ENCODE results near the gene FSTL1.

FSTL1 gene

GRCh38 chr3:120450600-120451271 is at the start of gene FSTL1:
FSTL1 (minus strand) TSS chr3:120450992; CDS start chr3:120450746, 246 bp downstream.
- no peaks in the 10 kb centered on the region for H3K9me3 ChIP-seq (ENCODE audit: control insufficient read depth in 2 of 2, low read length in 2 of 2)
- H3K27ac ChIP-seq (ENCODE audit: low read depth in 2 of 2, low read length in 2 of 2), result peak within 1 kb of the TSS; percentile 72 to 83
- no peaks in the 10 kb centered on the region for H3K36me3 ChIP-seq (ENCODE audit: control insufficient read depth in 2 of 2, insufficient read depth in 2 of 2, low read length in 2 of 2)
- peaks cover 2 to 3% of the 10 kb centered on the region in 2 donors for H3K4me1 ChIP-seq (ENCODE audit: control insufficient read depth in 2 of 2, insufficient read depth in 2 of 2, low read length in 2 of 2)
- peaks cover 7 to 8% of the 10 kb centered on the region in 2 donors for H3K27me3 ChIP-seq (ENCODE audit: control insufficient read depth in 2 of 2, insufficient read depth in 2 of 2, low read length in 2 of 2)
- peak within 1 kb of the TSS; percentile 66 to 72 for H3K4me3 ChIP-seq (ENCODE audit: low read length in 2 of 2)
- peak within 1 kb of the TSS; percentile 61 to 77 for H3K9ac ChIP-seq (ENCODE audit: low read depth in 1 of 2, low read length in 2 of 2)

- no peaks in the 10 kb centered on the region for H3K4me1 ChIP-seq (ENCODE audit: control insufficient read depth in 2 of 2, insufficient read depth in 2 of 2, low read length in 2 of 2)
- H3K27me3 ChIP-seq (ENCODE audit: control insufficient read depth in 2 of 2, insufficient read depth in 2 of 2, low read length in 2 of 2), result no peaks in the 10 kb centered on the region
- H3K27ac ChIP-seq (ENCODE audit: low read depth in 2 of 2, low read length in 2 of 2), result no peak overlapping the region
- no peak overlapping the region for H3K9ac ChIP-seq (ENCODE audit: low read depth in 1 of 2, low read length in 2 of 2)
- no peaks in the 10 kb centered on the region for H3K36me3 ChIP-seq (ENCODE audit: control insufficient read depth in 2 of 2, insufficient read depth in 2 of 2, low read length in 2 of 2)
- no peaks in the 10 kb centered on the region for H3K9me3 ChIP-seq (ENCODE audit: control insufficient read depth in 2 of 2, low read length in 2 of 2)
- no peak overlapping the region for H3K4me3 ChIP-seq (ENCODE audit: low read length in 2 of 2)
These were observed 48.0 kb upstream of the FSTL1 start for GRCh38 chr3:120498556-120499346.

GRCh38 chr3:120497818-120498217 is 47.0 kb upstream of the FSTL1 start:
- Histone ChIP-seq H3K27ac (ENCODE audit: low read depth in 2 of 2, low read length in 2 of 2) (peak overlapping the region in 1 of 2 donors; percentile 22), H3K4me1 (ENCODE audit: control insufficient read depth in 2 of 2, insufficient read depth in 2 of 2, low read length in 2 of 2) (no peaks in the 10 kb centered on the region), H3K27me3 (ENCODE audit: control insufficient read depth in 2 of 2, insufficient read depth in 2 of 2, low read length in 2 of 2) (no peaks in the 10 kb centered on the region), H3K9me3 (ENCODE audit: control insufficient read depth in 2 of 2, low read length in 2 of 2) (no peaks in the 10 kb centered on the region), H3K36me3 (ENCODE audit: control insufficient read depth in 2 of 2, insufficient read depth in 2 of 2, low read length in 2 of 2) (no peaks in the 10 kb centered on the region), H3K9ac (ENCODE audit: low read depth in 1 of 2, low read length in 2 of 2) (no peak overlapping the region), H3K4me3 (ENCODE audit: low read length in 2 of 2) (no peak overlapping the region)

GRCh38 chr3:120497336-120497735 is 46.5 kb upstream of the FSTL1 start:
- Histone ChIP-seq H3K36me3 (ENCODE audit: control insufficient read depth in 2 of 2, insufficient read depth in 2 of 2, low read length in 2 of 2) (no peaks in the 10 kb centered on the region), H3K9me3 (ENCODE audit: control insufficient read depth in 2 of 2, low read length in 2 of 2) (no peaks in the 10 kb centered on the region), H3K27ac (ENCODE audit: low read depth in 2 of 2, low read length in 2 of 2) (peak overlapping the region; percentile 18 to 22), H3K27me3 (ENCODE audit: control insufficient read depth in 2 of 2, insufficient read depth in 2 of 2, low read length in 2 of 2) (no peaks in the 10 kb centered on the region), H3K9ac (ENCODE audit: low read depth in 1 of 2, low read length in 2 of 2) (no peak overlapping the region), H3K4me1 (ENCODE audit: control insufficient read depth in 2 of 2, insufficient read depth in 2 of 2, low read length in 2 of 2) (no peaks in the 10 kb centered on the region), H3K4me3 (ENCODE audit: low read length in 2 of 2) (no peak overlapping the region)

- H3K4me3 ChIP-seq (ENCODE audit: low read length in 2 of 2), result no peak overlapping the region
- no peaks in the 10 kb centered on the region for H3K9me3 ChIP-seq (ENCODE audit: control insufficient read depth in 2 of 2, low read length in 2 of 2)
- H3K9ac ChIP-seq (ENCODE audit: low read depth in 1 of 2, low read length in 2 of 2), result no peak overlapping the region
- no peaks in the 10 kb centered on the region for H3K4me1 ChIP-seq (ENCODE audit: control insufficient read depth in 2 of 2, insufficient read depth in 2 of 2, low read length in 2 of 2)
- no peaks in the 10 kb centered on the region for H3K36me3 ChIP-seq (ENCODE audit: control insufficient read depth in 2 of 2, insufficient read depth in 2 of 2, low read length in 2 of 2)
- no peak overlapping the region for H3K27ac ChIP-seq (ENCODE audit: low read depth in 2 of 2, low read length in 2 of 2)
- H3K27me3 ChIP-seq (ENCODE audit: control insufficient read depth in 2 of 2, insufficient read depth in 2 of 2, low read length in 2 of 2), result no peaks in the 10 kb centered on the region
These were observed 45.6 kb upstream of the FSTL1 start for GRCh38 chr3:120496278-120497002.

GRCh38 chr3:120495809-120496208 is 45.0 kb upstream of the FSTL1 start:
- no peaks in the 10 kb centered on the region for H3K4me1 ChIP-seq (ENCODE audit: control insufficient read depth in 2 of 2, insufficient read depth in 2 of 2, low read length in 2 of 2)
- H3K27me3 ChIP-seq (ENCODE audit: control insufficient read depth in 2 of 2, insufficient read depth in 2 of 2, low read length in 2 of 2), result no peaks in the 10 kb centered on the region
- no peaks in the 10 kb centered on the region for H3K9me3 ChIP-seq (ENCODE audit: control insufficient read depth in 2 of 2, low read length in 2 of 2)
- no peak overlapping the region for H3K4me3 ChIP-seq (ENCODE audit: low read length in 2 of 2)
- no peak overlapping the region for H3K9ac ChIP-seq (ENCODE audit: low read depth in 1 of 2, low read length in 2 of 2)
- no peaks in the 10 kb centered on the region for H3K36me3 ChIP-seq (ENCODE audit: control insufficient read depth in 2 of 2, insufficient read depth in 2 of 2, low read length in 2 of 2)
- no peak overlapping the region for H3K27ac ChIP-seq (ENCODE audit: low read depth in 2 of 2, low read length in 2 of 2)

GRCh38 chr3:120492103-120492502 is 41.3 kb upstream of the FSTL1 start:
- H3K27ac ChIP-seq (ENCODE audit: low read depth in 2 of 2, low read length in 2 of 2), result no peak overlapping the region
- H3K9me3 ChIP-seq (ENCODE audit: control insufficient read depth in 2 of 2, low read length in 2 of 2), result no peaks in the 10 kb centered on the region
- H3K27me3 ChIP-seq (ENCODE audit: control insufficient read depth in 2 of 2, insufficient read depth in 2 of 2, low read length in 2 of 2), result no peaks in the 10 kb centered on the region
- H3K36me3 ChIP-seq (ENCODE audit: control insufficient read depth in 2 of 2, insufficient read depth in 2 of 2, low read length in 2 of 2), result no peaks in the 10 kb centered on the region
- no peaks in the 10 kb centered on the region for H3K4me1 ChIP-seq (ENCODE audit: control insufficient read depth in 2 of 2, insufficient read depth in 2 of 2, low read length in 2 of 2)
- H3K4me3 ChIP-seq (ENCODE audit: low read length in 2 of 2), result no peak overlapping the region
- no peak overlapping the region for H3K9ac ChIP-seq (ENCODE audit: low read depth in 1 of 2, low read length in 2 of 2)

- Histone ChIP-seq H3K27me3 (ENCODE audit: control insufficient read depth in 2 of 2, insufficient read depth in 2 of 2, low read length in 2 of 2) (no peaks in the 10 kb centered on the region), H3K4me3 (ENCODE audit: low read length in 2 of 2) (no peak overlapping the region), H3K36me3 (ENCODE audit: control insufficient read depth in 2 of 2, insufficient read depth in 2 of 2, low read length in 2 of 2) (no peaks in the 10 kb centered on the region), H3K4me1 (ENCODE audit: control insufficient read depth in 2 of 2, insufficient read depth in 2 of 2, low read length in 2 of 2) (no peaks in the 10 kb centered on the region), H3K27ac (ENCODE audit: low read depth in 2 of 2, low read length in 2 of 2) (no peak overlapping the region), H3K9me3 (ENCODE audit: control insufficient read depth in 2 of 2, low read length in 2 of 2) (no peaks in the 10 kb centered on the region), H3K9ac (ENCODE audit: low read depth in 1 of 2, low read length in 2 of 2) (no peak overlapping the region)
These were observed 38.6 kb upstream of the FSTL1 start for GRCh38 chr3:120489421-120489820.

GRCh38 chr3:120488296-120488695 is 37.5 kb upstream of the FSTL1 start:
- no peaks in the 10 kb centered on the region for H3K9me3 ChIP-seq (ENCODE audit: control insufficient read depth in 2 of 2, low read length in 2 of 2)
- H3K27ac ChIP-seq (ENCODE audit: low read depth in 2 of 2, low read length in 2 of 2), result no peak overlapping the region

GRCh38 chr3:120487191-120487650 is 36.4 kb upstream of the FSTL1 start:
- H3K4me3 ChIP-seq (ENCODE audit: low read length in 2 of 2), result no peak overlapping the region
- no peaks in the 10 kb centered on the region for H3K27me3 ChIP-seq (ENCODE audit: control insufficient read depth in 2 of 2, insufficient read depth in 2 of 2, low read length in 2 of 2)
- H3K9ac ChIP-seq (ENCODE audit: low read depth in 1 of 2, low read length in 2 of 2), result no peak overlapping the region
- H3K36me3 ChIP-seq (ENCODE audit: control insufficient read depth in 2 of 2, insufficient read depth in 2 of 2, low read length in 2 of 2), result no peaks in the 10 kb centered on the region
- H3K4me1 ChIP-seq (ENCODE audit: control insufficient read depth in 2 of 2, insufficient read depth in 2 of 2, low read length in 2 of 2), result no peaks in the 10 kb centered on the region
- H3K27ac ChIP-seq (ENCODE audit: low read depth in 2 of 2, low read length in 2 of 2), result no peak overlapping the region
- no peaks in the 10 kb centered on the region for H3K9me3 ChIP-seq (ENCODE audit: control insufficient read depth in 2 of 2, low read length in 2 of 2)

More at GRCh38 chr3:120488296-120488695, 37.5 kb upstream of the FSTL1 start:
- Histone ChIP-seq H3K27me3 (ENCODE audit: control insufficient read depth in 2 of 2, insufficient read depth in 2 of 2, low read length in 2 of 2) (no peaks in the 10 kb centered on the region), H3K4me3 (ENCODE audit: low read length in 2 of 2) (no peak overlapping the region), H3K4me1 (ENCODE audit: control insufficient read depth in 2 of 2, insufficient read depth in 2 of 2, low read length in 2 of 2) (no peaks in the 10 kb centered on the region), H3K9ac (ENCODE audit: low read depth in 1 of 2, low read length in 2 of 2) (no peak overlapping the region), H3K36me3 (ENCODE audit: control insufficient read depth in 2 of 2, insufficient read depth in 2 of 2, low read length in 2 of 2) (no peaks in the 10 kb centered on the region)
